Fibroblast of the aortic adventitia (primary cell): ENCODE measurements around the gene IMPG2. TPM values are rescaled to one million over a fixed set of nuclear protein-coding genes. Genes with fewer than 3 reads are reported as not detected.
A peak's percentile ranks its signal among the peaks of the same experiment; 100 is the strongest.

Experiments
- DNase-seq: peaks from one replicate; pipeline ENCODE4 v3.0.0-alpha.2; 2010; ENCODE audit warnings: low read depth
- H3K4me3 ChIP-seq: 2 replicates; pipeline ENCODE4 v1.5.1; 2011; ENCODE audit warnings: low read depth, mild to moderate bottlenecking, control low read depth, low read length, moderate library complexity
- CTCF ChIP-seq: IDR thresholded peaks from 2 replicates; pipeline ENCODE4 v1.5.1; 2011; ENCODE audit warnings: mild to moderate bottlenecking, low read length, control low read depth, inconsistent platforms; ENCODE audit not compliant: insufficient read depth
- total RNA-seq: library from RNA; depleted of rRNA; stranded (reverse); fragments of >200 nt; gene quantifications from 2 replicates; pipeline ENCODE4 v1.2.3, GENCODE V29; 2012; ENCODE audit warnings: low replicate concordance

IMPG2 gene
- total RNA-seq, 1 donor, result 0.45 TPM

- DNase-seq, result no peak
- TF ChIP-seq CTCF, result no peak
- H3K4me3 ChIP-seq, result no peak overlapping the region
These were observed 52.2 kb downstream of the IMPG2 start for GRCh38 chr3:101268141-101268540.

GRCh38 chr3:101266566-101266965 is 53.8 kb downstream of the IMPG2 start:
- TF ChIP-seq CTCF, result no peak
- DNase-seq, result peak; percentile 28
- no peak overlapping the region for H3K4me3 ChIP-seq

GRCh38 chr3:101266071-101266470 is 54.3 kb downstream of the IMPG2 start:
- no peak for TF ChIP-seq CTCF

GRCh38 chr3:101262393-101263240 is 57.8 kb downstream of the IMPG2 start:
- no peak for TF ChIP-seq CTCF
- no peak for DNase-seq
- no peak overlapping the region for H3K4me3 ChIP-seq

More at GRCh38 chr3:101266071-101266470, 54.3 kb downstream of the IMPG2 start:
- no peak for DNase-seq
- no peak overlapping the region for H3K4me3 ChIP-seq

- peak; percentile 95 for DNase-seq
- TF ChIP-seq CTCF, result no peak
- no peak overlapping the region for H3K4me3 ChIP-seq
These were observed 58.9 kb downstream of the IMPG2 start for GRCh38 chr3:101261506-101261905.

GRCh38 chr3:101259485-101260341 is 60.7 kb downstream of the IMPG2 start:
- no peak for TF ChIP-seq CTCF
- DNase-seq, result no peak
- no peak overlapping the region for H3K4me3 ChIP-seq
